ENCODE results near the gene MKLN1. TPM values are rescaled to one million over a fixed set of nuclear protein-coding genes. Genes with fewer than 3 reads are reported as not detected.

MKLN1 gene
- total and polyA plus RNA-seq, 2 experiments from 2014 or later = 33.8 to 59.3 TPM

DNA sequence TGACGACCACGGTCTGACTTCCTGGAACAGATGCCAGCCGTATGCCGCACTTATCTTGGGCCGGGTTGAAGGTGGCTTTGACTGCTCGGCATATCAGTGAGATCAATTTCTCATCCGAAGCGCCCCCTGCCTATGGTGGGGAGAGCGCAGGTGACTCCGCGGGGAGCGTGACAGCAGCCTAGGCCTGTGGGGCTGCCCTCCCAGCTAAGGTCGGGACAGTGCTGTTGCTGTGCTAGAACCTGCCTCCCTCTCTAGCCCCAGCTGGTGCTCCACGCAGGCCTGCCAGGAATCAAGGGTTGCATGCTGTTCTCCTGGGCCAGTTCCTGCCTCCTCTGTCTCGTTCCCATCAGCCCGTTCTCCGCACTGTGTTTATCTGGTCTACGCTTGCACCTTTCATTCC lies 178.9 kb downstream of the MKLN1 start:
- Histone ChIP-seq H3K79me2 (no peaks in the 10 kb centered on the region), H3K4me3 (no peak overlapping the region), H3K27me3 (no peaks in the 10 kb centered on the region), H3K27ac (no peak overlapping the region), H4K20me1 (ENCODE audit: insufficient read depth, poor library complexity, severe bottlenecking) (no peaks in the 10 kb centered on the region), H3K36me3 (replicated peaks; ENCODE audit: insufficient read depth, low read depth) (no peaks in the 10 kb centered on the region), H2AFZ (no peak overlapping the region), H3K9me3 (ENCODE audit: low read depth) (no peaks in the 10 kb centered on the region), H3K9me2 (replicated peaks; ENCODE audit: insufficient read depth) (no peaks in the 10 kb centered on the region), H3K4me1 (ENCODE audit: insufficient read depth) (peaks cover 10% of the 10 kb centered on the region), H3K4me2 (no peak overlapping the region)
- 93% methylated on average over 17 of the region's 18 CpGs for WGBS (ENCODE audit: low lambda C conversion rate, missing lambda C conversion rate)
- DNase-seq (ENCODE audit: low spot score) = no peak
- no peak for TF ChIP-seq CTCF (IDR thresholded peaks at IDR 0.05; ENCODE audit: poor library complexity)
- TF ChIP-seq EZH2phosphoT487 (IDR thresholded peaks at IDR 0.05; ENCODE audit: low read depth, severe bottlenecking, unreplicated experiment) = no peak
- no peak for TF ChIP-seq EZH2 (IDR thresholded peaks at IDR 0.05; ENCODE audit: borderline replicate concordance)

GRCh38 chr7:131507592-131508331 lies 180.1 kb downstream of the MKLN1 start:
- Histone ChIP-seq H3K79me2 (no peaks in the 10 kb centered on the region), H3K4me2 (no peak overlapping the region)

DNA sequence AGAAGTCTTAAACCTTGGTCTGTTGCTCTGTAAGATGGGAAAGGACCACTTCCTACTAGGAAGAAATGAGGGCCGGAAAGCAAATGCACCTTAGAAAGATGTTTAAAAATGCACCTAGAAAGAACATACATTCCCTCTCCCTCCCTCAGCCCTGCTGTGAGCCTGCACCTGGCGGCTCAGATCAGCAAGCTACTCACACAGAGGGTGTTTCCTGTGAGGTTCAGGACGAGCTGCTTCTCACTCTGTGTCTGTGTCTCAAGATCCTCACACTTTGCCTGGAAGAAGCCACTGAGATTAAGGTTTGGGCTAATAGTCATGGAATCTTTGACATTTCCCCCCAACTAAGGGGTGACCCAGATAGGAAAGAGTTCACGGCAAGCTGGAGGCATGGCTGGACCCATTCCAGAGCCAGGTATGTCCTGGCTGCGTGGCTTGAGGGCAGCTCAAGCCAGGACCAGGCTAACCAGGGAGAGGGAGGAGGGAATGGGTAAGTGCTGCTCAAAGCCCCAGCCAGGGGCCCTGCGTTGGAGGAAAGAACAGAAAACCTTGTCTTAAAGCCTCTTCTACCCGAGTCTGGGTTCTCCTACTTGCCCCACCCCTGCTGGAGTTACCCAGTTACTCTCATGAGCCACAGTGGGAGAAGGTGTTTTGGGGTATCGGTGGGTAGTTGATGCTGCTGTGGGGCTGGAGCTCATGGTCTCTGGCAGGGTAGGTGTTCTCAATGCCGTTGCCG lies 181.2 kb downstream of the MKLN1 start:
- 83% methylated on average over 10 of the region's 10 CpGs for WGBS (ENCODE audit: low lambda C conversion rate, missing lambda C conversion rate)
- Histone ChIP-seq H3K4me3 (no peak overlapping the region), H3K4me2 (no peak overlapping the region), H3K9me2 (replicated peaks; ENCODE audit: insufficient read depth) (no peaks in the 10 kb centered on the region), H2AFZ (no peak overlapping the region), H3K79me2 (peaks cover 3% of the 10 kb centered on the region), H3K4me1 (ENCODE audit: insufficient read depth) (peaks cover under 1% of the 10 kb centered on the region), H3K36me3 (replicated peaks; ENCODE audit: insufficient read depth, low read depth) (no peaks in the 10 kb centered on the region), H3K9me3 (ENCODE audit: low read depth) (no peaks in the 10 kb centered on the region), H3K27me3 (no peaks in the 10 kb centered on the region), H3K27ac (no peak overlapping the region), H4K20me1 (ENCODE audit: insufficient read depth, poor library complexity, severe bottlenecking) (no peaks in the 10 kb centered on the region)
- no peak for TF ChIP-seq CTCF (IDR thresholded peaks at IDR 0.05; ENCODE audit: poor library complexity)
- TF ChIP-seq EZH2phosphoT487 (IDR thresholded peaks at IDR 0.05; ENCODE audit: low read depth, severe bottlenecking, unreplicated experiment) = no peak
- no peak for TF ChIP-seq EZH2 (IDR thresholded peaks at IDR 0.05; ENCODE audit: borderline replicate concordance)
- no peak for DNase-seq (ENCODE audit: low spot score)

More at GRCh38 chr7:131507592-131508331, 180.1 kb downstream of the MKLN1 start:
- peak; percentile 85 for TF ChIP-seq CTCF (IDR thresholded peaks at IDR 0.05; ENCODE audit: poor library complexity)
- TF ChIP-seq EZH2phosphoT487 (IDR thresholded peaks at IDR 0.05; ENCODE audit: low read depth, severe bottlenecking, unreplicated experiment) = no peak
- no peak overlapping the region for H2AFZ ChIP-seq
- peak; percentile 92 for DNase-seq (ENCODE audit: low spot score)
- H3K27ac ChIP-seq = no peak overlapping the region
- no peak overlapping the region for H3K4me3 ChIP-seq
- no peaks in the 10 kb centered on the region for H3K9me2 ChIP-seq (replicated peaks; ENCODE audit: insufficient read depth)
- no peaks in the 10 kb centered on the region for H4K20me1 ChIP-seq (ENCODE audit: insufficient read depth, poor library complexity, severe bottlenecking)
- H3K36me3 ChIP-seq (replicated peaks; ENCODE audit: insufficient read depth, low read depth) = no peaks in the 10 kb centered on the region
- H3K27me3 ChIP-seq = no peaks in the 10 kb centered on the region
- H3K4me1 ChIP-seq (ENCODE audit: insufficient read depth) = peaks cover 10% of the 10 kb centered on the region
- WGBS (ENCODE audit: low lambda C conversion rate, missing lambda C conversion rate) = 42% methylated on average over 14 of the region's 14 CpGs
- no peaks in the 10 kb centered on the region for H3K9me3 ChIP-seq (ENCODE audit: low read depth)
